RKO (cell line): Measurements from ENCODE around the gene NRXN2.
A peak's percentile ranks its signal among the peaks of the same experiment; 100 is the strongest.

Experiments
- DNase-seq: peaks from one replicate; pipeline ENCODE4 v3.0.0-alpha.2; 2016; ENCODE audit warnings: low spot score

The NRXN2 gene

DNA sequence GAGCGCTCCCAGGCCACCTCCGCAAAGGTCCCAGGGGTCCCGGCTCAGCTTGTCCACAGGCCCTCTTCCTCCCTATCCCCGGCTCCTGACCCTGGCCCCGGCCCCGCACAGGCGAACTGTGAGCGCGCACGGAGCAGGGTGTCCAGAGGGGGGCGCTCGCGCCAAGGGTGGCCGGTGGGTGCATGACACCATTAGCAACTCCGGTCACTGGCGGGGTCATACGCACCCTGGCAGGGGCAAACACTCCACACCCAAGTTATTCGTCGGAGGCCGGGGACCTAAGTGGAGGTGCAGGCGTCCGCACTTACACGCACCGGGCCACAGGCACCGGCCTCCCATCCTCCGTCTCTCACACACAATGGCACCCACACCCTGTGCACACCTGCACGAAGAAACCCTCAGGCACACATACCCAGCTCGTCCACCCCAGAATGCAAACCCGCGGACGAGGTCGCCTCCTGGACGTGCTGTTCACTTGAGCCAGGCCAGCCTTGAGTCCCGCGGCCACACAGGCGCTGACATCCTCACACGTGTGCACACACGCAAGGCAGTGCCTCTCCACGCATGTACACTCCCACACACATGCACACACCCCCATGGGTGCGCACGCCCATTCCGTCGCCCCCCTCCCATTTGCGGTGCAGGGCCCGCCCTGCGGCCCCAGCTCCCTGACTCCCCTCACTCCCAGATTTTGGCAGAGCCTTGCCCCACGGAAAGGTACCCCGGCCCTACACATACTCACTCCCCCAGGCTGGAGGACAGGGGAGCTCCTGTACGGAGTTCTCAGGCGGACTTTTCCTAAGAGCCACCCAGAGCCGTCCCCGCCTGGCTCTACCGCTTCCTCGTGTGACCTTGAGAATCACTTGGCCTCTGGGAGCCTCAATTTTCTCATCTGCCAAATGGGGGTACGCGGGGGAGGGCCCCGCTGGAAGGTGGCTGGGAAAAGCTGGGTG, 20.9 kb upstream of the NRXN2 start, which contains the start of gene RASGRP2:
TSS of gene RASGRP2 (minus strand) at position 552 of the 953 bp plus-strand sequence. CDS start 1,276 bp downstream, outside the sequence.
- no peak for DNase-seq

DNA sequence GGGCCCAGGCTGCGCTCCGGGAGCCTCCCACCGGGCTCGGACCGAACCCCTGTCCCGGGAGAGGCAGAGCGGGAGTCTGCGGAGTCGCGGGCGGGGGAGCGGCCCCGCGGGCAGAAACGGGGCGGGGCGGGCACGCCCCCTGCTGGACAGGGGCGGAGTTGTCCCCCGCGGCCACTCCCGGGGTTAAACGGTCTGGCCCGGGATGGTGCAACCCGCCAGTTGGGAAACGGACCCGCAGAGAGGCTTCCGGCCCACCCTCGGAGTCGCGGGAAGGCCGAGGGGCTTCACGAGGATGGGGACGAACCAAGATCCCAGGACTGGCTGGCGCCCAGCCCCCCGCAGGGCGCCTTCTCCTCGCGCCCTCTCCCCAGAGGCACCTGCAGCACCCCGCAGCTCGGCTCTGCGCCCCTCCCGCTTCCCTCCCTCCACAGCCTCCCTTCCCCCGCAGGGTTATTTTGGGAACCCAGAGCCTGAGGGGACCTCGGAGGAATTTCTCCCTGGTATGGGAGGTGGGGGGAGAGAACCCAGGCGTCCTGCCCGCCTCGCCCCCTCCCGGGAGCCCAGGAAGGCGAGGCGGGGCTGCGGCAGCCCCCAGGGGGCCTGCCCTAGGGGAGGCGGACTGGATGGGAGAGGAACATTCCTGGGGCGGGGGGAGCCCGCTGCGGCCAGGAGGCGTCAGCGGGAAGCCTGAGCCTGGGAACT, 20.0 kb upstream of the NRXN2 start:
- peak; percentile 45 for DNase-seq

GRCh38 chr11:64742087-64742888, 19.3 kb upstream of the NRXN2 start:
- DNase-seq: no peak

GRCh38 chr11:64741375-64742086, 18.5 kb upstream of the NRXN2 start:
- DNase-seq: no peak

- no peak for DNase-seq
These were observed 16.9 kb upstream of the NRXN2 start for GRCh38 chr11:64739871-64740270.

GRCh38 chr11:64736654-64737053, 13.7 kb upstream of the NRXN2 start:
- no peak for DNase-seq

GRCh38 chr11:64735725-64736259, 12.8 kb upstream of the NRXN2 start:
- DNase-seq: no peak

DNA sequence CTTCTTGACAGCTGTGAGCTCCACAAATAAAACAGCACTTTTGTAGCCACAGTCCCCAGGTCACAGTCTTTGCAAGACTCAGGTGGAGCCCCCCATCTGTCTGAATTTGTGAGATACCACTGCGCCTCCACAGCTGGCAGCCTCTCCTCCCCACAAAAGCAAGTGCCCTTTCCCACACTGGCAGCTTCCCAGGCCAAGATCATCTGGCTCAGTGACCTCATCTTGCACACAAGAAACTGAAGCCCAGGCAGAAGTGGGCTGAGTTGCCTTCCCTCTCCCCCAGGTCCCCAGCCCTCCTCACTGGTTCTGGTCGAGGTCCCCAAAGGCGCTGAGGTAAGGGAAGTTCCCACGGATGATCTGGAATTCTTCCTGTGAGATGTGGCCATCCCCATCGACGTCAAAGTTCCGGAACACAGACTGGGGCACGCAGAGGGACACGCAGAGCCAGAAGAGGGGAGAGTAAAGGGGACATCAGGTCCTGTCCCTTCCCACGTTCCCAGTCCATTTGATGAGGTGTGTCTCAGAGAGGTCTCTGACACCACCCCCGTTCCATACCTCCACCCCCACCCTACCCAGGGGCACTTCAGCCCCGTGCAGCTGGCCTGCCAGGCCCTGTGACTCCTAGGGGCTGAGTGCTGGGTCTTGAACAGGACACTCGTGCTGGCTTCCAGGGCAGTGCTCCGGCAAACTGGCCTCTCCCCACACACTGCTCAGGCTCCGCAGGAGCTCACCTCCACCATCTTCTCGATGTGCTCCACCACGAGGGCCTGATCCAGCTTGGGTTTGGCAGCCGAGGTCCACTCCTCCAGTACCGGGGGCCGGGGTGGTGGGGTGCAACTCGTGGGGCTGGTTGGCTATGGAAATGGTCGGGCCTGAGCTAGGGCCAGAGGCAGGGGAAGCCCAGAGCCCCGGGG, 12.1 kb upstream of the NRXN2 start:
- no peak for DNase-seq

GRCh38 chr11:64731601-64732000, 8.6 kb upstream of the NRXN2 start:
- no peak for DNase-seq

GRCh38 chr11:64729851-64730382, 6.9 kb upstream of the NRXN2 start:
- no peak for DNase-seq

- DNase-seq: no peak
These were observed 5.9 kb upstream of the NRXN2 start for GRCh38 chr11:64728757-64729365.

GRCh38 chr11:64726867-64727530, 4.0 kb upstream of the NRXN2 start:
- no peak for DNase-seq

DNA sequence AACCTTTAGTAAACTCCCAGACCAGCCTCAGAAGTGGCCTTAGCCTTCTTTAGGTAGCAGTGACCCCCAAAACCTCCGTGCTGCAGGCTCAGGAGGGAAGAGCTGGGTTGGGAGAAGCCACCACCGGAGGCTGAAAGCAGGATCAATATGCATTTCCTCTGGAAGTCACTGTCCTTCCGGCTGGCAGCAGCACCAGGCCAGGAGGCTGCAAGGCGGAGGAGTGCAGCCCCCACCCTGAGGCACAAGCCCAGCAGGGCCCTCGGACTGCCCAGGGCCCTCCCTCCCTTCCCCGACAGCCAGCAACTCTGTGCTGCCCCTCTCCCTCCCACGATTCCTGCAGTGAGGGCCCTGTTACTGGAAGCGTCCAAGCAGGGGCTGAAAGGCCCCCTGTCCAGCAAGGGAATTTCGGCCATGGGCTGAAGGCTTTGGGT, 3.2 kb upstream of the NRXN2 start:
- no peak for DNase-seq

DNA sequence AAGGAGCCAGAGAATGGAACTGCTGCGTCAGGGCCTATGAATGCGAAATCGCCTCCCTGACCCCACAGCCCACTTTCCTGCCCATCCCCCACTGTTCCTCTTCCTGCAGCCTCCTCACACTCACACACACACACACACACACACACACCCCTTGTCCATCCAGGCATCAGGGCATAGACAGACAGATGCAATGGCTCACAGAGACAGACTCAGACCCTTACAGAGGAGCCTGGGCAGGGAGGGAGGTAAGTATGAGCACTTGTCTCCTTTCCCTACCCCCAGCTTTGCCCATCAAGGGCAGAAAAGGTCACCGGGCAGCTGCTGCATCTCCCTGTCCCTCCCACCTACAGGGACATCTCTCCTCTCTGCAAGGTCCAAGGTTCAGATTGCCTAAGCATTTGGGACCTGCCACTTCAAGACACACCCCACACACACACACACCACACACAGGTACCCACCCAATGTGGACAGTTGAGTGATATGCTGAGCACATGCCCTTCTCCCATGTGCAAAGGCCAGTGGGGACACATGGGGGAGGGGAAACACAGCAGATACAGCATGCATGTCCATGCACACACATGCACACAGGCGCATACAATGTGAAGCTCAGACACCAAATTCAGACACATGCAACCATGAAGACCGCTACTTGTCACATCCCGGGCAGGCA, 2.0 kb upstream of the NRXN2 start:
- DNase-seq: no peak

DNA sequence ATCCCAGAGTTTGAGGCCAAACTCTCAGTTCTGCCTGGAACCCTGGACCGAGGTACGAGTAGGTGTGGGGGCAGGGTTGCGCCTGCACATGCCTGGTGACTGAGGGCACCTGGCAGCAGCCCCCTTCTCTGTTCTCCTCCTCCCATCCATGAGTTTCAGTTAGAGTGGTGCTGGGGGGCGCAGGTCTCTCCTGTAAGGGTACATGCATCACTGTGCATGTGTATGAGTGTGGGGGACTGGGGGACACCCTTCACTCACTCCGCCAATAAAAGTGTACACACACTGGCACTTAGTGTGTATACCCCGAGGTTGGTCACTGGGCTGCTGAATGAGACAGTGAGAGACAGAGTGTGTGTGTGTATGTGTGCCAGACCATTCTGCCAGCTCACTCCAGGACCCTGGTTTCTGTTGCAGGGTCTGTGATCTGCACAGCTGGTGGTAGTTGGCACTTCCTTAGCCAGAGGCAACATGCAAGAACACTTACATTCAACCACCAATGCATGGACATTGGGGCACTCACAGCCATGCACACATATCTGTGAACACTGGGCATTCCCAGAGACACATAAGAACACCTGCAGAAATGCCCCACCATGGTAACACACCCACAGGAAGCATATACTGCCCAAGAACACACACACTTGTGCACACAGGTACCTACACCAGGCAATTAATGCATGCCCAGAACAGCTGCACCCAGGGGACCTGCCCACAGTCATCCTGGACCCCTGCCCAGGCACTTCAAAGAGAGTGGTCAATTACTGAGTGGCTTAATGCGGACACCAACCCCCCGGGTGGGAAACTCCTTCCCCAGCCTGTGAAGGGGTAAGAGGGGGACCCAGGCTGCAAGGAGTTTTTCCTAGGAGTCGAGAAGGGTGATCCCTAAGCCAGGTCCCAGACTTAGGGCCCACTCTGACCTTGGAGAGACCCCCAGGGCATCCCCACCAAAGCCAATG, 1.2 kb upstream of the NRXN2 start:
- no peak for DNase-seq

DNA sequence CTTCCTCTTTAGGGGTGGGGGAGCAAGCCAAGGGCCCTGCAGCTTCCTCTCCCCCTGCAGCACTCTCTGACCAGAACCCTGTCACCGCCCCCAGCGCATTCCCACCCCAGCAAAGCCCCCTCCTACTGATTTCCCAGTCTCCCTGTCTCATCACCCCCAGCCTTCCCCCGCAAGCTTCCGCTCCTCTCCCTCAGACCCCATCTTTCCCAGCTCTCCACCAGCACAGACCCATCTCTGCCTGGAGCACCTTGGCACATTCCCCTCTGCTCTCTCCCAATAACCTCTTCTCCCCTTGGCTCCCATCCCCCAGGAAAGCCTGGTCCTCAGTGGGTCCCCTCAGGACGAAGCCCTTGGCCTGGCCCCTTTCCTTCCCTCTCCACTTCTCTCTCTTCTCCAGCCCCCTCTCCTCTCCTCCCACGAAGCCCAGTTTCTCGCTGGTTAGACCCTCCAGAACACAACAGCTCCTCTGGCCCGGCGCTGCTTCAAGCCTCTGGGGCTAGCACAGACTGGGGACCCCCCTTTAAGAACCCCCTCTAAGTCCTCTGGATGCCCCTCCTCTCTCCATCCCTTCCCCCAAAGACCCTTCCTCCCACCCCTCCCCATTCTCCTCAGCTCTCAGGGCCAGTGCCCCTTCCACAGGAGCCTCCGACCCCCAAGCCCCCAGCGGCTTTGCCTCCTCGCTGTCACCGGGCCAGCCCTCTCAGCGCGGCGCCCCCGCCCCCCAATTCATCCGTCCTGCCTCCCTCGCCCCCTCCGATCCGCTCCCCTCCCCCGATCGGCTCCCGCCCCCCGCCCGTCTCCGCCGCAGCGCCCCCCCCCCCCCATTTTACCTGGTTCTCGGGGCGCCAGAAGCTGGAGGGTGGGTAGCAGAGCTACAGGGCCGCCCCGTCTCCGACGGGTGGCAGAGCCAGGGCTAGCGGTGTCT, 594 bp downstream of the NRXN2 start:
- DNase-seq: no peak
